RPMI7951 (cell line): ENCODE results near the gene DHX58. TPM values are rescaled to one million over a fixed set of nuclear protein-coding genes. Genes with fewer than 3 reads are reported as not detected.

Experiments
- DNase-seq: peaks from one replicate; pipeline ENCODE4 v3.0.0-alpha.2; 2012; ENCODE audit warnings: low read depth
- total RNA-seq: library from RNA; depleted of rRNA; stranded (reverse); fragments of >200 nt; shearing (Covaris generic); gene quantifications from 2 replicates; pipeline ENCODE4 v1.2.3, GENCODE V29; 2014

DHX58 gene
- total RNA-seq, 1 experiment from 2014 or later: 4.2 TPM

DNA sequence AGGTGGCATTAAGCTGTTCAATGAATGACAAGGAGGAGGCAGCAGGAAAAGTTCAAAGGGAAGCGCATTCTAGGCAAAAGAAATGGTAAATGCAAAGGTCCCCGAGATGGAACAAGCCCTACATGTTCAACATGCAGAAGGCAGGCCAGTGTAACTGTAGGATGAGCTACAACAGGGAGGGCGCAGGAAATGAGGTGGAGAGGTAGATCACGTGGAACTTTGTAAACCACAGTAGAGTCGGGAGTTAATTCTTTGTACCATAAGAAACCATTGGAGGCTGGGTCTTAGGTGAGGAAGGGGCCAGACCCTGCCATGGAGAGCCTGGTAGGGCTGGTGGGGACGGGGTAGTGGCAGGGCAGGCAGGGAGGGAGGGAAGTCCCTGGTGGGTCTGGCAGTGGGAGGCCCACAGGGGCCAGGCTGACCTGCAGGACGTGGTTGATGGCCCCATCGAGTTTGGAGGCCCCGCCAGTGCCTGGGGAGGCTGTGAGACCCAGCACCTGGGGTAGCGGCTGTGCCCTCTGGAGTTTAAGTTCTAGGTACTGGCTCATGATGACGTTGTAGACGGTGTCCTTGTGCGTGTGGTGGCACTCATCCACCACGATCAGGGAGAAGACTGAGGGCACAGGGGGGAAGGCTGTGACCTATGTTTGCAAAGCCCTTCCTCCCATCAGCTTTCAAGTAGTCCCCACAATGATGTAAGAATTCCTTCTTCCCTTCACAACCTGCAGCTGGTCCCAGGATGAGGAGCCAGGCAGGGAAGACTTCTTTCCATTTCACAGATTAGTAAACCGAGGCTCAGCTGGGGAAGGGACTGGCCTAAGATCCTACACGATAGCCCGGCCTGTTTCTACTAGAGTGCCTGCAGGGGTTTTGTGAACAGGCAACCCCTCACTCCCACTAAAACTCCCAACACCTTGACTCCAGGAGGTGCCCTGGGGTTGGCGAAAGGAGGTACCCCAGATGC, 1.9 kb downstream of the DHX58 start:
- DNase-seq: no peak

DNA sequence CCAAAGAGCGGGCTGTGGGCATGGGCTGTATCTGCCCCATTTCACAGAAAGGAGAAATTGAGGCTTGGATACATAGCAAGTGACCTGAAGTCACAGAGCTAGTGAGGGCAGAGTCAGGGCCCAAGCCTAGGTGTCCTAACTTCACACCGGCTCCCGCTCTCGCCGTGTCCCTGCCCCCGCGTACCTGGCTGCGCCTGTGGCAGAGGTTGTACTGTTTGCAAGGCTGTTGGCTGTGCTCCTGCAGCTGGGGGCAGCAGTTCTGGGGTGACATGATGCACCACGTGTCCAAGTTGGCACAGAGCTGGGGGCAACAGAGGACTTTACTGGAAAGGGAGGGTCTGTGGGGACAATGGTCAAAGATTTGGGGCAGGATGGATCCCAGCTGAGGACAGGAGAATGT, 3.4 kb downstream of the DHX58 start:
- no peak for DNase-seq

DNA sequence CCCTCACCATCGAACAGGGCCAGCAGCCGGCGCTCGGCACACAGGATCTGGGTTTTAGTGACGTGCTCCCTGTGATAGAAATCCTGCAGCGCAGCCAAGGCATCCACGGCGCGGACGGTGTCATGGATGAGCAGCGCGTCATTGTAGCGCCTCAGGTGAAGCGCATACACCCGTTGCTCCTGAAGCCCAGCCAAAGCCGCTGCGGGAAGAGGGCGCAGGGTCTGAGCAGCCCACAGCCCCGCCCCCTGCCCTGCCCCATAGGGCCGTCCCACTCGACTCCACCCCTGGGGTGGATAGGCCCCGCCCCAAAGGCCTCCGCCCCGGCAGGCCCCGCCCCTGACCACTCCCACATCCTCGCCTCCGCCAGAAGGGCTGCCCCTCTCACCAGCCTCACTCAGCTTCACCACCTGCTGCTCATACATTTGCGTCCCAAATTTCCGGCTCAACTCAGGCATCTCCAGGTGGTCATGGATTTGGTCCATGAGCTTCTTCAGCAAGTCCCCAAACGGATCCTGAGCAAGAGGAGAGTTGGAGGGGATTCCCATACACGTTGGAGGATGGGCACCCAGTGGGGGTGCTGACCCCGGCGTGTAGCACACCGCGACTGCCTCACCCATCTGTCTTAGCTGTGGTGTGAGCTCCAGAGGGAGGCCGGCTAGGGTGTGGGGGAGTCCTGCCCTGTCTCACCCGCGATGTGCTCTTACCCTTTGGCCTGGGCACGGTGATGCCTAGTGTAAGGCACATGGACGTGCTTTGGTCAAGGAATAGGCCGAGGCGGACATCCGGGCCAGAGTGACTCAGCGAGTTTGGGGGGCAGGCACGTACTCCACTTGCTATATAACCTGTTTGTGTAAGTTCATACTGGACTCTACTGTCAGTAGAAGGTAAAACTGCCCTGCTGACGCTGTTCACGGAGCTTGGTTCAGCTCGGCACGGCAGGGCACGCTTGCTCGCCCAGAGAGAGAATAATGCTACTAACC, 4.6 kb downstream of the DHX58 start:
- peak; percentile 23 for DNase-seq

- DNase-seq: no peak
Measured at GRCh38 chr17:42107124-42107523, 5.4 kb downstream of the DHX58 start.

DNA sequence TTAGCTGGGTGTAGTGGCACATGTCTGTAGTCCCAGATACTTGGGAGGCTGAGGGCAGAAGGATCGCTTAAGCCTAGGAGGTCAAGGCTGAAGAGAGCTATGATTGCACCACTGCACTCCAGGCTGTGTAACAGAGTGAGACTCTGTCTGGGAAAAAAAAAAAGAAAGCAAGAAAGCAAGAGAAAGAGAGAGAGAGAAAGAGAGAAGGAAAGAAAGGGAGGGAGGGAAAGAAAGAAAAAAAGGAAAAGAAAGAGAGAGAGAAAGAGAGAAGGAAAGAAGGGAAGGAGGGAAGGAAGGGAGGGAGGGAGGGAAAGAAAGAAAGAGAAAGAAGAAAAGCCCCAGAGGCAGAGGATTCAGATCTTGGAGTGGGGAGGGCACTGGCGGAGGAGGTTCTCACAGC, 6.5 kb downstream of the DHX58 start:
- no peak for DNase-seq

DNA sequence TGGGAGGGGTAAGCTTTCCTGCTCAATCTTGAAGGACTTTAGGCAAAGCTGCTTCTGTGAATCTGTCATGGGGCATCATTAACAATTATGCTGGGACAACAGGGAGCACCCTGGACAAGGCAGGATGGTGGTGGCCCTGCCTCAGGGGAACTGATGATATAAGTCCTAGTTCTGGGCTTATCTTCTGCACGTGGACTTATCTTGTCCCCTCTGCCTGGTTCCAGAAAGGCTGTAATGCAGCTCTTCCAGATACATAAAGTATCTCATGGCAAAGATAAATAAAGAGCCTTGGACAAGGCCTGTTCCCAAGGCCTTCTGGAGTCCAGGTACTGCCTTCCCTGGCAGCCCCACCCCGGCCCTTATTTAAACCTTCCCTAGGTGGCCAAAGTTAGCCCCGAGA, 8.2 kb downstream of the DHX58 start:
- DNase-seq: no peak

- DNase-seq: no peak
Measured at GRCh38 chr17:42103221-42103954, 9.1 kb downstream of the DHX58 start.

DNA sequence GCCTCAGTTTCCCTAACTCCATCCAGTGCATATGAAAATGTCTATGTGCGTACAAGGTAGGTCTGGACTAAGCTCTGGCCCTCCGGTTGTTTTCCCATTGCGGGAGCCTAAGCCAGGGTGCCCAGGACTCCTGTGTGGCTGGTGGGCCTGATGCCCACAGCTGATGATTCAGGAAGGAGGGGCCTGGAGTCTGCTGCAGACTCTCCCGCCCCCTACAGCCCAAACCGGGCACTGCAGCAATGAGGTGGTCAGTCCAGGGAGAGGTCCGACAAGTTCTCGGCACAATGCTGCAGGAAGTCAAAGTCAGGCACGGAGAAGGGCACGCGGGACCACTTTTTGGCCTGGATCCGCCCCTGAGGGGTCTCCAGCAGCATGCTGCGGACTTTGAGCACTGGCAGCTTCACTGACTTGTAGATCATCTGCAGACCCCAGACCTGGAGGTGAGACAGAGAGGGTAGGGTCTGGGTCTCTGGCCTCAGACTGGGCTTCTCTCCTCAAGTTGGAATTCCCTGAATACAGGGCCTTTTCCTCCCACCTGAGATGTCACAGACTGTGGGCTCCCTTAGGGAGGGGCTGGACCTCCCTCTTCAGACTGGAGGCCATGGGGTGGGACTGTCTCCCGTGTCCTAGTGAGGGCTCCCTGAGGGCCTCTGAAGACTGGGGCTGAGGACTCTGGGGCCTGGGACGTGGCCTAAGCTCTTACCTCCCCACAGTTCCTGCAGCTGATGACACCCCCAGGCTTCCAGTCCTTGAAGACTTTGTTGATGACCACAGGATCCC, 10.8 kb downstream of the DHX58 start:
- peak; percentile 51 for DNase-seq

GRCh38 chr17:42098730-42099399, 13.6 kb downstream of the DHX58 start:
- peak; percentile 21 for DNase-seq

DNA sequence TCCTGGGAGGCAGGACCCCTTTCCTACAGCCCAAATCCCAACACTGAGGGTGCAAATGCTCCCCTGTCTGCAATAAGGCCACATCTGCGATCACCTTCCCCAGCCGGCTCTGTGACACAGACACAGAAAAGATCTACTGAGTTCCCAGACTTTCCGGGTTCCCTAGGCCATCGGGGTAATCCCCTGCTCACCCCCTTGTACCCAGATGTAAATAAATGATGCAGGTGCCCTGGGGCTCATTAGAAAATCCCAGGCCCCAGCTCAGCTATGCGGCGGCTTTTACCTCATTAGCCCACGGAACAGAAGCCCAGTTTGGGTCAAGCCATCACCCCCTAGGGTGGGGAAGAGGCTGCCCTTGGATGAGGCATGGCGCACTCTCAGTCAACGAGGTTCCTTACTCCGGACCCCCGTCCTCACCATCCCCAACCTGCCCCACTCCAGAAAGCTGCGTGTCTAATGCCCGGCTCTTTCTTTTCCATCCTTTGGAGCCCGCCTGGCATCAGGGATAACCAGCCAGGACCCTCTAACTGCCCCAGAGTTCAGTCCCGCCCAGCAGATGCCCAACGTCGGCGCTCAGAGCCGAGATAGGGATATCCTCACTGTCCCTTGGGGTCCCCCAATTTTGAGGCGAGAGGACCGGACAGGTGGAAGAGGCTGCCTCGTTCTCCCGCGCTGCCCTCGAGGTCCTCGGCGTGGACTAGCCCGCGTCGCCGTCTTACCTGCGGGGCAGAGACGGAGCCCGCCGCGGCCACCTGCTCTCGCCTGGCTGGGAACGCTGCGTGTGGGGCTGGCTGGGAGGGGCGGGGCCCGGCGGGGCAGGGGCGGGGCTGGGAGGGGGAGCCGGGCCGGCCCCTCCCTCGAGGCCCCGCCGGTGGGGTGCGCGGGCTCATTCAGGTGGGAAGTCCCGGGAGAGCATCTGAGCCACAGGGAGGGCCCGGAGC, 14.6 kb downstream of the DHX58 start, which contains the start of gene ZNF385C:
TSS of gene ZNF385C (minus strand) at position 783 of the 941 bp plus-strand sequence. CDS start 35,417 bp downstream, outside the sequence.
- DNase-seq: no peak

DNA sequence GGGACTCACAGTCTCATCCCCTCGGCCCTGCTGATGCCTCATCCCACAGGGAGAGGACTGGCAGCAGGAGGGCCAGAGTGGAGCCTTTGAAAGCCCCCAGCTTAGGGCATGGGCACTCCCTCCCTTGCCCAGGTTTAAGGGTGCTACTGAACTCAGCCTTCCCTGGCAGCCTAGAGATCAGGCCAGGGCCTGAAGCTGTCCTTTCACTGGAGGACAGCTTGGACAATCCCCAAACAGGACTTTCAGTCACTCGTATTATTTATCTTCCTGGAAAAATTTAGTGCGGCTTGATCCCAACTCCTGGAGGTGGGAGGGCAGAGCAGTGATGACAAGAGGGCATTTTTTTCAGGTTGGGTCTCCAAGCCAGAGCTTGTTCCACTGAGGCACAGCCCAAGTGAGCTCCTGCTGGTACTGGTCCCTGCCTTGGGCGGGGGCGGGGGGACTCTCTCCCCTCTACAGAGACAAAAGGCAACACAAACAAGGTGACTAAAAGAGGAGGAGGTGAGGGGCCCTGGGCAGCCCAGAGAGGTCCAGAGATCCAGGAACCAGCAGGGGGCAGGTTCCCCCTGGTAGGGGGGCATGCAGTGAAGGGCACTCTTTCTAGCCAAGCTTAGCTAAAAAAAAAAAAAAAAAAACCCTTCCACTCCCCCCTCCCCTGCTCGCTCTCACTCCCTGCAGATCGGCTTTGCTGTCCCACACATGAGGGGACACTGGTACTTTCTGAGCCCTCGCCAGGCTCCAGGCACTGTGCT, 16.0 kb downstream of the DHX58 start:
- DNase-seq: no peak

DNA sequence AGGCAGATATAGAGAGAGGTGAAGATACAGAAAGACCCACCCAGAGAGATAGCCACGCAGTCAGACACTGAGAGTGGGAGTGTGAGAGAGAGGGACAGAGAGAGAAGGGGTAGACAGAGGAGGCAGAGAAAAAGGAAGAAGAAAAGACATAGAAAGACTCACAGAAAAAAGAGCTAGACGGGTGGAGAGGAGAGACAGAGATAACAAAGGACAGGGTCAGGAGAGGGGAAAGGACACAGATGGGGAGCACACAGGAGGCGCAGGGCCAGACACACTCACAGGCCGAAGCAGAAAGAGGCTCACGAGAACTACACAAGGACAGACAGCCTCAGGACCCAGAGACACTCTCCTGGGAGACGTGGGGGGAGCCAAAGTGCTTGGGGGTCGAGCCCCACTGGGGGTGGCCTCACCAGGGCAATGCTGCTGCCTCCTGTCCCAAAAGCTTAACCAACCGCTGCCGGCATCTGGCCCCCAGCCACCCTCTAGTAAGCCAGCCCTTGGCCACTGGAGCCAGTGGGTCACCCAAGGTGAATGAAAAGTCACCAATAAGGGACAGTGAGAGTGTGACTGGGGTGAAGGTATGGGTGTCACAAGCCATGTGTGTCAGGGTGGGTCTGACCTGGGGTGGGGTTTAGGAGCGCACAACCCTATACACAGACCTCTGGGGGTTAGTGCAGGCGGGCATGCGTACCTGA, 18.0 kb downstream of the DHX58 start:
- DNase-seq: no peak

- DNase-seq: no peak
Measured at GRCh38 chr17:42092939-42093338, 19.6 kb downstream of the DHX58 start.

- no peak for DNase-seq
Measured at GRCh38 chr17:42090964-42091790, 21.3 kb downstream of the DHX58 start.

DNA sequence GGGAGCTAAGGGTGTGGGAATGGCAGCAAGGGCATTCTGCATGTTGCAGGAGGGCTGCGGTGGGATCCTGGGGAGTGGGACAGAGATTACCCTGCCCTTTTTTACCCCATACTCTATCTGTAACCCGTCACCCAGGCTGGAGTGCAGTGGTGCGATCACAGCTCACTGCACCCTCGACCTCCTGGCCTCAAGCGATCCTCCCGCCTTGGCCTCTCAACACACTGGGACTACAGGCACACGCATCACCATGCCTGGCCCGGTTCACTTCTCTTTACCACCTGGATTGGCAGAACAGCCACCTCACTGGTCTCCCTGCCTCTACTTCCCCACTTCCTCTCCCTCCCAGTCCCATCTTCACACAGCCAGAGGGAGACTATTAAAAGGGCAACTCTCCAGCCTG, 23.8 kb downstream of the DHX58 start:
- DNase-seq: no peak
